Measurements from ENCODE around the gene PTBP1. TPM values are rescaled to one million over a fixed set of nuclear protein-coding genes. Genes with fewer than 3 reads are reported as not detected.
A peak's percentile ranks its signal among the peaks of the same experiment; 100 is the strongest.

PTBP1 gene
- 735 and 829 TPM in 2 replicates for total RNA-seq

- Mint-ChIP-seq H3K27ac (peak within 1 kb of the TSS; percentile 91), H3K9me3 (no peaks in the 10 kb centered on the region), H3K27me3 (ENCODE audit: insufficient read depth) (no peaks in the 10 kb centered on the region), H3K36me3 (ENCODE audit: low read depth) (peaks cover 27% of the 10 kb centered on the region), H3K4me3 (peak within 1 kb of the TSS; percentile 92), H3K4me1 (ENCODE audit: low read depth) (peaks cover 19% of the 10 kb centered on the region)
- peak; percentile 99 for DNase-seq (ENCODE audit: low spot score)
- intact Hi-C loops (cut with micrococcal nuclease) = loop anchor here (1.0 to 5.0 kb wide), 11 partner anchors 26 to 610 kb away; partner anchors contain the start of genes BSG, DAZAP1, FAM174C and POLRMT
These were observed at the start of gene PTBP1 for GRCh38 chr19:796692-797527. PTBP1 (plus strand) TSS chr19:797452; CDS start chr19:797498, 46 bp downstream.

- no peaks in the 10 kb centered on the region for H3K4me1 Mint-ChIP-seq (ENCODE audit: low read depth)
These were observed 49.0 kb upstream of the PTBP1 start for GRCh38 chr19:748274-748598.

GRCh38 chr19:749811-750210, 47.4 kb upstream of the PTBP1 start:
- DNase-seq (ENCODE audit: low spot score) = no peak
- no peaks in the 10 kb centered on the region for H3K4me1 Mint-ChIP-seq (ENCODE audit: low read depth)
- H3K27ac Mint-ChIP-seq = no peak overlapping the region
- H3K36me3 Mint-ChIP-seq (ENCODE audit: low read depth) = no peaks in the 10 kb centered on the region
- H3K27me3 Mint-ChIP-seq (ENCODE audit: insufficient read depth) = no peaks in the 10 kb centered on the region
- intact Hi-C loops (cut with micrococcal nuclease) = no loop called here
- no peaks in the 10 kb centered on the region for H3K9me3 Mint-ChIP-seq
- no peak overlapping the region for H3K4me3 Mint-ChIP-seq

More at GRCh38 chr19:748274-748598, 49.0 kb upstream of the PTBP1 start:
- peaks cover 11% of the 10 kb centered on the region for H3K9me3 Mint-ChIP-seq
- no peaks in the 10 kb centered on the region for H3K27me3 Mint-ChIP-seq (ENCODE audit: insufficient read depth)
- H3K4me3 Mint-ChIP-seq = no peak overlapping the region
- intact Hi-C loops (cut with micrococcal nuclease) = no loop called here
- no peak overlapping the region for H3K27ac Mint-ChIP-seq
- DNase-seq (ENCODE audit: low spot score) = no peak
- no peaks in the 10 kb centered on the region for H3K36me3 Mint-ChIP-seq (ENCODE audit: low read depth)

GRCh38 chr19:750640-751423, 46.4 kb upstream of the PTBP1 start, which contains the start of gene MISP:
MISP (plus strand) TSS chr19:751112; CDS start chr19:756947, 5,835 bp downstream.
- H3K36me3 Mint-ChIP-seq (ENCODE audit: low read depth) = no peaks in the 10 kb centered on the region
- no peaks in the 10 kb centered on the region for H3K9me3 Mint-ChIP-seq
- no peak within 1 kb of the TSS for H3K4me3 Mint-ChIP-seq
- intact Hi-C loops (cut with micrococcal nuclease) = no loop called here
- H3K27me3 Mint-ChIP-seq (ENCODE audit: insufficient read depth) = no peaks in the 10 kb centered on the region
- no peak for DNase-seq (ENCODE audit: low spot score)
- H3K27ac Mint-ChIP-seq = no peak within 1 kb of the TSS
- H3K4me1 Mint-ChIP-seq (ENCODE audit: low read depth) = no peaks in the 10 kb centered on the region

- intact Hi-C loops (cut with micrococcal nuclease) = no loop called here
- Mint-ChIP-seq H3K4me1 (ENCODE audit: low read depth) (no peaks in the 10 kb centered on the region), H3K36me3 (ENCODE audit: low read depth) (no peaks in the 10 kb centered on the region), H3K4me3 (no peak overlapping the region), H3K27me3 (ENCODE audit: insufficient read depth) (no peaks in the 10 kb centered on the region), H3K27ac (no peak overlapping the region), H3K9me3 (no peaks in the 10 kb centered on the region)
- no peak for DNase-seq (ENCODE audit: low spot score)
These were observed 45.5 kb upstream of the PTBP1 start for GRCh38 chr19:751501-752341.

GRCh38 chr19:752652-753517, 44.4 kb upstream of the PTBP1 start:
- no peak overlapping the region for H3K27ac Mint-ChIP-seq
- intact Hi-C loops (cut with micrococcal nuclease) = no loop called here
- H3K9me3 Mint-ChIP-seq = no peaks in the 10 kb centered on the region
- no peak overlapping the region for H3K4me3 Mint-ChIP-seq
- no peaks in the 10 kb centered on the region for H3K36me3 Mint-ChIP-seq (ENCODE audit: low read depth)
- DNase-seq (ENCODE audit: low spot score) = no peak
- no peaks in the 10 kb centered on the region for H3K4me1 Mint-ChIP-seq (ENCODE audit: low read depth)
- H3K27me3 Mint-ChIP-seq (ENCODE audit: insufficient read depth) = no peaks in the 10 kb centered on the region

- H3K4me1 Mint-ChIP-seq (ENCODE audit: low read depth) = no peaks in the 10 kb centered on the region
- no peak overlapping the region for H3K4me3 Mint-ChIP-seq
- H3K27ac Mint-ChIP-seq = no peak overlapping the region
- no peaks in the 10 kb centered on the region for H3K27me3 Mint-ChIP-seq (ENCODE audit: insufficient read depth)
- intact Hi-C loops (cut with micrococcal nuclease) = no loop called here
- no peak for DNase-seq (ENCODE audit: low spot score)
- peaks cover under 1% of the 10 kb centered on the region for H3K9me3 Mint-ChIP-seq
- H3K36me3 Mint-ChIP-seq (ENCODE audit: low read depth) = no peaks in the 10 kb centered on the region
These were observed 42.7 kb upstream of the PTBP1 start for GRCh38 chr19:754530-754929.

GRCh38 chr19:755063-755462, 42.2 kb upstream of the PTBP1 start:
- no peak overlapping the region for H3K4me3 Mint-ChIP-seq
- H3K36me3 Mint-ChIP-seq (ENCODE audit: low read depth) = no peaks in the 10 kb centered on the region
- H3K4me1 Mint-ChIP-seq (ENCODE audit: low read depth) = no peaks in the 10 kb centered on the region
- H3K27me3 Mint-ChIP-seq (ENCODE audit: insufficient read depth) = no peaks in the 10 kb centered on the region
- H3K9me3 Mint-ChIP-seq = peaks cover 5% of the 10 kb centered on the region
- DNase-seq (ENCODE audit: low spot score) = no peak
- H3K27ac Mint-ChIP-seq = no peak overlapping the region
- intact Hi-C loops (cut with micrococcal nuclease) = no loop called here

- H3K4me3 Mint-ChIP-seq = no peak overlapping the region
These were observed 41.0 kb upstream of the PTBP1 start for GRCh38 chr19:756236-756635.

GRCh38 chr19:756821-757688, 40.2 kb upstream of the PTBP1 start:
- DNase-seq (ENCODE audit: low spot score) = no peak
- Mint-ChIP-seq H3K4me3 (no peak overlapping the region), H3K9me3 (peaks cover 5% of the 10 kb centered on the region), H3K27ac (no peak overlapping the region), H3K36me3 (ENCODE audit: low read depth) (no peaks in the 10 kb centered on the region), H3K27me3 (ENCODE audit: insufficient read depth) (no peaks in the 10 kb centered on the region), H3K4me1 (ENCODE audit: low read depth) (no peaks in the 10 kb centered on the region)
- intact Hi-C loops (cut with micrococcal nuclease) = no loop called here

More at GRCh38 chr19:756236-756635, 41.0 kb upstream of the PTBP1 start:
- Mint-ChIP-seq H3K27ac (no peak overlapping the region), H3K27me3 (ENCODE audit: insufficient read depth) (no peaks in the 10 kb centered on the region), H3K4me1 (ENCODE audit: low read depth) (no peaks in the 10 kb centered on the region), H3K9me3 (peaks cover 5% of the 10 kb centered on the region), H3K36me3 (ENCODE audit: low read depth) (no peaks in the 10 kb centered on the region)
- no peak for DNase-seq (ENCODE audit: low spot score)
- intact Hi-C loops (cut with micrococcal nuclease) = no loop called here

All from activated T-helper 1 cell treated with anti-CD3 and anti-CD28 coated beads, Interleukin-12 subunit alpha, Interleukin-12 subunit beta, Interleukin-2, Interleukin-4 antibody, amounts not matched to agents 30 ng/mL and 10 ng/mL and 1 ng/mL, durations not matched to agents 14 hours and 24 hours and 36 hours (primary cell).